HCT116 (cell line): ENCODE data around the gene RCC1.
A peak's percentile ranks its signal among the peaks of the same experiment; 100 is the strongest.

Experiments
- CTCF ChIP-seq, 3 experiments: fragments of 200-600 bp in 1 of 3; sonication (generic) in 1 of 3; IDR thresholded peaks in 2 of 3; conservative IDR thresholded peaks in 1 of 3; 2 replicates each; pipeline ENCODE4 v1.5.1; 2012 to 2017; ENCODE audit warnings: low read depth in 2 of 3, low read length in 2 of 3, antibody characterized with exemption in 1 of 3, borderline replicate concordance in 1 of 3, control low read depth in 1 of 3, mild to moderate bottlenecking in 1 of 3, mixed read lengths in 1 of 3, mixed run types in 1 of 3, moderate library complexity in 1 of 3; ENCODE audit not compliant: insufficient read depth in 1 of 3
- EZH2 ChIP-seq: fragments of 200-600 bp; sonication (generic); IDR thresholded peaks from 2 replicates; pipeline ENCODE4 v1.6.1; 2017; ENCODE audit warnings: antibody characterized with exemption, mixed run types
- EZH2phosphoT487 ChIP-seq: fragments of 200-600 bp; IDR thresholded peaks from 2 replicates; pipeline ENCODE4 v1.6.1; 2018; ENCODE audit warnings: antibody characterized with exemption, borderline replicate concordance
- FOSL1 ChIP-seq: IDR thresholded peaks from 2 replicates; pipeline ENCODE4 v1.6.1; 2012; ENCODE audit warnings: low read depth
- JUND ChIP-seq: IDR thresholded peaks from 2 replicates; pipeline ENCODE4 v1.6.1; 2012
- POLR2A ChIP-seq: IDR thresholded peaks from 2 replicates; pipeline ENCODE4 v1.7.0; 2011; ENCODE audit warnings: borderline replicate concordance; ENCODE audit not compliant: insufficient read depth, insufficient read length; ENCODE audit errors: extremely low read depth
- POLR2AphosphoS5 ChIP-seq: IDR thresholded peaks from 2 replicates; pipeline ENCODE4 v1.6.1; 2011; ENCODE audit warnings: mild to moderate bottlenecking, low read depth, low read length, moderate library complexity
- RAD21 ChIP-seq: IDR thresholded peaks from 2 replicates; pipeline ENCODE4 v1.6.1; 2012; ENCODE audit warnings: low read depth, mild to moderate bottlenecking
- SIN3A ChIP-seq: IDR thresholded peaks from 2 replicates; pipeline ENCODE4 v1.6.1; 2012; ENCODE audit warnings: low read depth
- SRF ChIP-seq: IDR thresholded peaks from 2 replicates; pipeline ENCODE4 v1.6.1; 2012; ENCODE audit warnings: low read depth
- TCF7L2 ChIP-seq: IDR thresholded peaks from 2 replicates; pipeline ENCODE4 v1.7.0; 2011; ENCODE audit warnings: borderline replicate concordance, inconsistent platforms; ENCODE audit not compliant: insufficient read depth, insufficient read length; ENCODE audit errors: extremely low read depth
- ZFX ChIP-seq: fragments of 450-650 bp; IDR thresholded peaks from 2 replicates; pipeline ENCODE4 v1.6.1; 2017
- ZNF274 ChIP-seq: fragments of 200-500 bp; sonication (Bioruptor generic); IDR thresholded peaks from 2 replicates; pipeline ENCODE4 v1.6.1; 2014; ENCODE audit warnings: mild to moderate bottlenecking, low read depth, low read length, inconsistent platforms

- TF ChIP-seq CTCF (IDR thresholded peaks at IDR 0.05 in 2 of 3, conservative IDR thresholded peaks at IDR 0.05 in 1 of 3; ENCODE audit: borderline replicate concordance in 1 of 3, insufficient read depth in 1 of 3, low read depth in 2 of 3, low read length in 2 of 3) (no peak), POLR2A (peak; percentile 99), RAD21 (no peak), JUND (no peak), ZFX (peak; percentile 43), FOSL1 (no peak), EZH2 (no peak), ZNF274 (no peak), POLR2AphosphoS5 (peak; percentile 100), SRF (no peak), SIN3A (no peak), EZH2phosphoT487 (no peak), TCF7L2 (no peak)
Measured at GRCh38 chr1:28505406-28506187, at the start of gene RCC1.
